ENCODE results near the gene SH2D1A. TPM values are rescaled to one million over a fixed set of nuclear protein-coding genes. Genes with fewer than 3 reads are reported as not detected.
A peak's percentile ranks its signal among the peaks of the same experiment; 100 is the strongest.

SH2D1A gene
- total and polyA plus RNA-seq, 10 donors: 3.8 to 19.5 (median 11.0) TPM

DNA sequence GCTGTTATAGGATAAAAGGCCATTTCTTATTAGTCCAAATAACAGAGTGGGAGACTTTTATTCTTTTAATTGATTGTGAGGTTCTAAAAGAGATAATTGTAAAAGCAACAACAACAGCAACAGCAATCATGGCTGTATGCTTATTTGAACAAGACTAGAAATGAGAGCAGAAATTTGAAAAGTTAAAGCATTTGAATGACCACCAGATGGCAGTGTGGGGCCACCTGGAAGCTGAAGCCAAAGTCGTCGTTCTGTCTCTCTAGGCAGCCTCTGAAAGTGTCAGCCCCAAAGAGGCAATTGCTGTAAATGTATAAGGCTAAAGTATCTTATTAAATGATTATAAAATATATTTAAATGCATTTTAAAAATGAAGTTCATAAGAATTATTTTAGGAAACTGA lies 42.2 kb downstream of the SH2D1A start:
- WGBS, 5 donors: 0 to 3% (median 0%) methylated on average over 2 of the region's 2 CpGs
- Histone ChIP-seq H3K36me3 (no peaks in the 10 kb centered on the region), H3K27me3 (replicated peaks in 1 of 7) (no peaks in the 10 kb centered on the region), H3K4me1 (no peaks in the 10 kb centered on the region), H3K27ac (no peak overlapping the region), H3K4me3 (no peak overlapping the region), H3K9me3 (no peaks in the 10 kb centered on the region)
- no peak for DNase-seq
- TF ChIP-seq POLR2A (IDR thresholded peaks at IDR 0.05) (no peak), POLR2AphosphoS5 (IDR thresholded peaks at IDR 0.05) (no peak)
- TF ChIP-seq, protein P1, sequence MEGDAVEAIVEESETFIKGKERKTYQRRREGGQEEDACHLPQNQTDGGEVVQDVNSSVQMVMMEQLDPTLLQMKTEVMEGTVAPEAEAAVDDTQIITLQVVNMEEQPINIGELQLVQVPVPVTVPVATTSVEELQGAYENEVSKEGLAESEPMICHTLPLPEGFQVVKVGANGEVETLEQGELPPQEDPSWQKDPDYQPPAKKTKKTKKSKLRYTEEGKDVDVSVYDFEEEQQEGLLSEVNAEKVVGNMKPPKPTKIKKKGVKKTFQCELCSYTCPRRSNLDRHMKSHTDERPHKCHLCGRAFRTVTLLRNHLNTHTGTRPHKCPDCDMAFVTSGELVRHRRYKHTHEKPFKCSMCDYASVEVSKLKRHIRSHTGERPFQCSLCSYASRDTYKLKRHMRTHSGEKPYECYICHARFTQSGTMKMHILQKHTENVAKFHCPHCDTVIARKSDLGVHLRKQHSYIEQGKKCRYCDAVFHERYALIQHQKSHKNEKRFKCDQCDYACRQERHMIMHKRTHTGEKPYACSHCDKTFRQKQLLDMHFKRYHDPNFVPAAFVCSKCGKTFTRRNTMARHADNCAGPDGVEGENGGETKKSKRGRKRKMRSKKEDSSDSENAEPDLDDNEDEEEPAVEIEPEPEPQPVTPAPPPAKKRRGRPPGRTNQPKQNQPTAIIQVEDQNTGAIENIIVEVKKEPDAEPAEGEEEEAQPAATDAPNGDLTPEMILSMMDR (IDR thresholded peaks at IDR 0.05 in 8 of 11, conservative IDR thresholded peaks at IDR 0.05 in 3 of 11): peak; percentile 12 to 68 (median 55)
- intact Hi-C loops (cut with DNase I; ENCODE audit: low total_unique reads): no loop called here

DNA sequence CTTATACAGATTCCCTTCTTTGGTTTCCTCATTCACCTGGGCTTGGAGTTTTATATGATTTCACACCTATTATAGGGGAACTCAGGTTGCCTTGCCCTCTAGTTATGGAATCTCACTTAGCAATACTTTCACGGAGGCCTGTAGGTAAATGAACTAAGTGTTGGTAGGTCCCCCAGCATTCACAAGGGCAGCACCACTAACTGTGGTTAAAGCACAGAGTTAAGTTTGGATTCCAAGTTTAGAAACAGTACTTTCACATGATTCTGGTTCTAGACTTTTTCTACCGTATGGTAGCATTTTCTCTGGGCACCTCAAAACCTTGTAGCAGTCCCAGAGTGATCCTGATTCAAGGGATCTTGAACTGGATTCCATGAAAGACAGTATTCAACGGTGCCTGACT lies 46.4 kb downstream of the SH2D1A start:
- H3K4me1 ChIP-seq: peaks cover 0 to 12% (median 7%) of the 10 kb centered on the region in 6 donors
- intact Hi-C loops (cut with DNase I; ENCODE audit: low total_unique reads): no loop called here
- no peak for TF ChIP-seq POLR2A (IDR thresholded peaks at IDR 0.05)
- TF ChIP-seq POLR2AphosphoS5 (IDR thresholded peaks at IDR 0.05): no peak
- TF ChIP-seq, protein P1 (IDR thresholded peaks at IDR 0.05 in 8 of 11, conservative IDR thresholded peaks at IDR 0.05 in 3 of 11): no peak
- WGBS, 5 donors: 55 to 87% (median 65%) methylated on average over 3 of the region's 3 CpGs
- no peaks in the 10 kb centered on the region for H3K9me3 ChIP-seq
- no peak for DNase-seq
- H3K27ac ChIP-seq: no peak overlapping the region
- no peak overlapping the region for H3K4me3 ChIP-seq
- H3K36me3 ChIP-seq: no peaks in the 10 kb centered on the region
- H3K27me3 ChIP-seq (replicated peaks in 1 of 7): no peaks in the 10 kb centered on the region

DNA sequence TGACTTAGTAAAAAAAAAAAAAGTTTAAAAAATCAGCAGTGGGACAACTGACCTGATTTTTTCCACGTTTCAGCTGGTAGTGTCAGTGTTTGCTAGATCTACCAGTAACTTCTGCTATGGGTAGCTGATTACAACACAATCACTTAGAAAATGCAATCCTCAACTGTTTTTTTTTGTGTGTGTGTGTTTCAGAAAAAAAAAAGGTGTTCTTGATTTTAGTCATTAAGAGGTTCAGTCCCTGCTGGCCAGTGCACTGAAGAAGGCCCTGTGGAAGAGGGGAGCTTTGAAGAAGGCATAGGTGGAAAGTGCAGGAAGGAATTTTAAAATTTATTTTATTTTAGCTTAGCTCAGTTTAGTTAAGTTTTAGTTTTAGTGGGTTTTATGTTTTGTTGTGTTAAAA lies 46.9 kb downstream of the SH2D1A start:
- no peak for DNase-seq
- Histone ChIP-seq H3K4me1 (peaks cover 0 to 12% (median 7%) of the 10 kb centered on the region in 6 donors), H3K4me3 (no peak overlapping the region), H3K36me3 (no peaks in the 10 kb centered on the region), H3K27ac (no peak overlapping the region), H3K27me3 (replicated peaks in 1 of 7) (no peaks in the 10 kb centered on the region), H3K9me3 (no peaks in the 10 kb centered on the region)
- TF ChIP-seq, protein P1 (IDR thresholded peaks at IDR 0.05 in 8 of 11, conservative IDR thresholded peaks at IDR 0.05 in 3 of 11): no peak
- TF ChIP-seq POLR2A (IDR thresholded peaks at IDR 0.05): no peak
- no peak for TF ChIP-seq POLR2AphosphoS5 (IDR thresholded peaks at IDR 0.05)
- 36 to 65% (median 54%) methylated on average over 1 of the region's 1 CpG for WGBS, 5 donors
- intact Hi-C loops (cut with DNase I; ENCODE audit: low total_unique reads): no loop called here

DNA sequence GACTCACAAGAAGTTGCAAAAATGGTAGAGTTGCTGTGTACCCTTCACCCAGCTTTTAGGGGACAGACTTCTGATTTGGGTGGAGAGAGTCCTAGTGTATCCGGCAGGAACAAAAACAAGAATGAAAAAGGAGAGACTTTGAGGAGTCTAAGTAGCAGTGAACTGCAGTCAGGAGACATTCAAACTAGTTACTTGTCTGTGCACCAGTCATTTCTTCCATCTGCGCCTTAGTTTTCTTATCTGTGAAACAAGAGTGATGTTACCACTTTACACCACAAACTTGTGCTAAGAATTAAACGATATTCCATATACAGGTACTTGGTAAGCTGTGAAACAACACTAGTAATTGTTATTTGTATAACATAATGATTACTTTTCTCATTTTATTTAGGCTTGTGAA lies 47.3 kb downstream of the SH2D1A start:
- TF ChIP-seq POLR2A (IDR thresholded peaks at IDR 0.05) (no peak), POLR2AphosphoS5 (IDR thresholded peaks at IDR 0.05) (no peak)
- TF ChIP-seq, protein P1 (IDR thresholded peaks at IDR 0.05 in 8 of 11, conservative IDR thresholded peaks at IDR 0.05 in 3 of 11): no peak
- Histone ChIP-seq H3K27me3 (replicated peaks in 1 of 7) (no peaks in the 10 kb centered on the region), H3K9me3 (no peaks in the 10 kb centered on the region), H3K4me1 (peaks cover 0 to 12% (median 7%) of the 10 kb centered on the region in 6 donors), H3K36me3 (no peaks in the 10 kb centered on the region), H3K27ac (no peak overlapping the region), H3K4me3 (no peak overlapping the region)
- intact Hi-C loops (cut with DNase I; ENCODE audit: low total_unique reads): no loop called here
- WGBS, 5 donors: 65 to 92% (median 89%) methylated on average over 3 of the region's 3 CpGs
- DNase-seq: no peak

Data from spleen (tissue), 11 donors.